K562 (cell line): ENCODE results near the gene DNMT1. TPM values are rescaled to one million over a fixed set of nuclear protein-coding genes. Genes with fewer than 3 reads are reported as not detected.
A peak's percentile ranks its signal among the peaks of the same experiment; 100 is the strongest.

Source experiments
- ATAC-seq: fragments of 200-7000 bp; cut with Tn5 transposase; 3 replicates; pipeline ENCODE4 v1.9.1; 2020; ENCODE audit warnings: moderate library complexity
- BruUV-seq: library from RNA; stranded (reverse); fragments of 400-500 nt; replicated peaks from 2 replicates; lab custom pipeline; 2021; lab: Mats Ljungman, UMichigan
- CTCF ChIA-PET: fragments of 300-600 bp; formaldehyde crosslinking; extraction: SDS; loops from one replicate; lab custom pipeline; 2021; ENCODE audit warnings: low intra/inter-chr PET ratio; lab: Yijun Ruan, JAX
- POLR2A ChIA-PET: fragments of 300-600, 350-650 bp; sonication (Branson Sonifier 250); formaldehyde crosslinking; extraction: SDS; loops from one replicate; lab custom pipeline; 2021; ENCODE audit warnings: antibody characterized with exemption, inconsistent platforms; lab: Yijun Ruan, JAX
- DNase-seq, 4 experiments: peaks; one replicate each; pipeline versions ENCODE4 v3.0.0 to v3.0.0-alpha.2; 2011 to 2018; ENCODE audit warnings: low spot score in 3 of 4, mixed read lengths in 3 of 4; ENCODE audit errors: extremely low read depth in 1 of 4
- FAIRE-seq: peaks from 2 replicates; lab custom pipeline; 2011; peaks lifted over from hg19 to GRCh38; lab: Jason Lieb, UNC
- H2AFZ ChIP-seq: 2 replicates; pipeline ENCODE4 v1.6.0; 2011; ENCODE audit warnings: low read depth, low read length, control low read depth, inconsistent platforms
- H3K27ac ChIP-seq: fragments of 200-600 bp; 3 replicates; pipeline ENCODE4 v1.8.0; 2011; ENCODE audit warnings: low read depth, mild to moderate bottlenecking, control low read depth, inconsistent platforms, low read length, moderate library complexity, mixed read lengths; ENCODE audit errors: extremely low read depth
- H3K27me3 ChIP-seq, 2 experiments: fragments of 300-600 bp in 1 of 2; 2 replicates in 1 of 2; 3 replicates in 1 of 2; pipeline versions ENCODE4 v1.6.0 to v1.8.0; 2011; ENCODE audit warnings: inconsistent platforms in 2 of 2, low read length in 2 of 2, mild to moderate bottlenecking in 1 of 2, mixed read lengths in 1 of 2, moderate library complexity in 1 of 2; ENCODE audit not compliant: control insufficient read depth in 2 of 2, insufficient read depth in 2 of 2
- H3K36me3 ChIP-seq: fragments of 300-600 bp; 3 replicates; pipeline ENCODE4 v1.8.0; 2011; ENCODE audit warnings: mild to moderate bottlenecking, low read length, inconsistent platforms; ENCODE audit not compliant: control insufficient read depth, insufficient read depth
- H3K4me1 ChIP-seq, 2 experiments: fragments of 200-600 bp in 1 of 2; replicated peaks in 1 of 2; 2 replicates in 1 of 2; 3 replicates in 1 of 2; pipeline versions ENCODE4 v1.5.1 to v1.8.0; 2011; ENCODE audit warnings: inconsistent platforms in 2 of 2, low read length in 2 of 2, mild to moderate bottlenecking in 1 of 2, mixed read lengths in 1 of 2, moderate library complexity in 1 of 2; ENCODE audit not compliant: control insufficient read depth in 2 of 2, insufficient read depth in 2 of 2
- H3K4me2 ChIP-seq: 2 replicates; pipeline ENCODE4 v1.6.1; 2011; ENCODE audit warnings: low read length, control low read depth, inconsistent platforms, mixed read lengths; ENCODE audit not compliant: insufficient read depth
- H3K4me3 ChIP-seq: fragments of 200-600 bp; sonication (generic), shearing (Covaris generic); 2 replicates; pipeline ENCODE4 v1.5.1; 2016; ENCODE audit warnings: control low read depth, inconsistent platforms
- H3K79me2 ChIP-seq: fragments of 200-600 bp; 3 replicates; pipeline ENCODE4 v1.8.0; 2011; ENCODE audit warnings: low read length, inconsistent platforms; ENCODE audit not compliant: control insufficient read depth, insufficient read depth
- H3K9ac ChIP-seq, 2 experiments: 2 replicates each; pipeline versions ENCODE4 v1.6.0 to v1.6.1; 2011; ENCODE audit warnings: low read depth in 2 of 2, low read length in 2 of 2, control low read depth in 1 of 2, inconsistent platforms in 1 of 2, mild to moderate bottlenecking in 1 of 2, mixed read lengths in 1 of 2; ENCODE audit not compliant: insufficient read depth in 1 of 2
- H3K9me1 ChIP-seq: one replicate; pipeline ENCODE4 v1.6.0; 2011; ENCODE audit warnings: inconsistent platforms, mild to moderate bottlenecking, low read length, moderate library complexity; ENCODE audit not compliant: control insufficient read depth, insufficient read depth
- H3K9me3 ChIP-seq: replicated peaks from 2 replicates; pipeline ENCODE4 v1.5.1; 2011; ENCODE audit warnings: low read depth, low read length, inconsistent platforms; ENCODE audit not compliant: control insufficient read depth, insufficient read depth
- H4K20me1 ChIP-seq: replicated peaks from 2 replicates; pipeline ENCODE4 v1.6.1; 2011; ENCODE audit warnings: low read length, inconsistent platforms, mixed read lengths; ENCODE audit not compliant: control insufficient read depth, insufficient read depth
- CTCF ChIP-seq, 3 experiments: IDR thresholded peaks in 2 of 3; conservative IDR thresholded peaks in 1 of 3; 2 replicates each; pipeline ENCODE4 v1.5.1; 2011 to 2012; ENCODE audit warnings: low read length in 3 of 3, mild to moderate bottlenecking in 3 of 3, control low read depth in 2 of 3, improper control_type of control experiment in 1 of 3, inconsistent platforms in 1 of 3, low read depth in 1 of 3, mixed read lengths in 1 of 3, moderate library complexity in 1 of 3; ENCODE audit not compliant: insufficient read depth in 2 of 3
- HMBOX1 ChIP-seq: sonication (generic); IDR thresholded peaks from 2 replicates; pipeline ENCODE4 v1.6.1; 2016
- HNRNPUL1 ChIP-seq: fragments of 200-400 bp; formaldehyde crosslinking; IDR thresholded peaks from 2 replicates; pipeline ENCODE4 v1.6.1; 2017; ENCODE audit warnings: low read length
- RAD21 ChIP-seq, 2 experiments: fragments of 250-450 bp in 1 of 2; fragments of 450-650 bp in 1 of 2; sonication (Bioruptor Pico) in 1 of 2; formaldehyde crosslinking in 1 of 2; IDR thresholded peaks in 1 of 2; conservative IDR thresholded peaks in 1 of 2; 2 replicates each; pipeline versions ENCODE4 v1.4.0 to v1.8.0; 2020 to 2022; ENCODE audit warnings: mild to moderate bottlenecking in 2 of 2, moderate library complexity in 1 of 2
- RCOR1 ChIP-seq, 2 experiments: IDR thresholded peaks; 2 replicates each; pipeline ENCODE4 v1.6.1; 2012; ENCODE audit warnings: low read depth in 2 of 2, low read length in 2 of 2, borderline replicate concordance in 1 of 2, improper control_type of control experiment in 1 of 2
- SNAPC5 ChIP-seq: fragments of 250-450 bp; sonication (Bioruptor Pico); IDR thresholded peaks from 2 replicates; pipeline ENCODE4 v1.8.0; 2021; ENCODE audit warnings: moderate library complexity, mild to moderate bottlenecking, inconsistent platforms
- TAF1 ChIP-seq: IDR thresholded peaks from 2 replicates; pipeline ENCODE4 v1.6.1; 2011; ENCODE audit warnings: mild to moderate bottlenecking, low read length, moderate library complexity; ENCODE audit not compliant: insufficient read depth, control insufficient read depth, severe bottlenecking; ENCODE audit errors: extremely low read depth
- USF2 ChIP-seq: sonication (generic); formaldehyde crosslinking; IDR thresholded peaks from 2 replicates; pipeline ENCODE4 v1.5.0; 2020; ENCODE audit warnings: missing genetic modification reagents
- WGBS: fragments of 100-300 bp; shearing (Covaris generic); methylation state at CpG from one replicate; pipeline ENCODE4 v1.1.6; 2016; ENCODE audit warnings: low coverage, mixed read lengths; ENCODE audit not compliant: insufficient coverage; ENCODE audit errors: missing lambda C conversion rate; 5-methylcytosine and 5-hydroxymethylcytosine counted together
- in situ Hi-C: fragments of 300-500 bp; cut with MboI; formaldehyde crosslinking; loops from 4 replicates; pipeline ENCODE4 v1.15.0; 2018; ENCODE audit warnings: inconsistent platforms, mixed read lengths
- intact Hi-C: fragments of 100-400 bp; cut with micrococcal nuclease; formaldehyde crosslinking; loops from 2 replicates; pipeline ENCODE4 v1.14.2; 2022
- polyA plus RNA-seq, 8 experiments: library from polyadenylated mRNA; depleted of rRNA in 4 of 8; stranded (reverse) in 5 of 8; unstranded in 3 of 8; fragments of >200 nt; fragmentation: Nextera tagmentation in 2 of 8; fragmentation: Illumina TruSeq in 1 of 8; extraction: Ambion mirVana in 2 of 8; extraction: Trizol in 1 of 8; gene quantifications; 2 replicates each; pipeline versions ENCODE4 v1.2.1 to v1.2.3, GENCODE V29; 2011 to 2014; ENCODE audit warnings: inconsistent platforms in 1 of 8, missing spikeins in 1 of 8
- total RNA-seq, 7 experiments: library from RNA; depleted of rRNA in 6 of 7; stranded (reverse); fragments of >200 nt in 6 of 7; fragmentation: Illumina TruSeq in 2 of 7; extraction: Trizol in 2 of 7; gene quantifications; 2 replicates each; pipeline versions ENCODE4 v1.2.1 to v1.2.3, GENCODE V29; 2011 to 2021; ENCODE audit warnings: low replicate concordance in 1 of 7

DNMT1 gene
- total and polyA plus RNA-seq, 9 of the 15 experiments (the other 6 are each of a cell fraction or from before 2014, with no cell fraction given) = 80.1 to 271 (median 121) TPM

DNA sequence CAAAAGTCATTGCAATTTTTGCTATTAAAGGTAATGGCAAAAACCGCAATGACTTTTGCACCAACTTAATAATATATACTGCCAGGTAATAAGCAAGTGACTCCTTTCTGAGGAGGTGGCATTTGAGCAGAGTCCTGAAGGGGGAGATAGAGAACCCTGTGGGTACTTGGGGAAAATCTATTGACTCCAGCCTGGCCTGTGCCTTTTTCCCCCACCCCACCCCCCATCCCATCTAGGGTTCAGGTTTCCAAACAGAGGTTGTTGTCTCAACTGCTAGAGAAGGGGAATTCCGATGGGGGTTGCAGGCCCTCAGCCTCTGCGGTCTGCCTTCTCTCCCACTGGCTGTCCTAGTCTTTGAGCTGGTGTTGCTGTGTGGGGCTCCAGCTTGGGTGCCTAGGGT, 24.9 kb upstream of the DNMT1 start (continued):
- TF ChIP-seq HMBOX1 = no peak
- no peak for TF ChIP-seq SNAPC5
- TF ChIP-seq RAD21 (CRISPR knock-in tag; conservative IDR thresholded peaks at IDR 0.05 in 1 of 2, IDR thresholded peaks at IDR 0.05 in 1 of 2) = peak in 1 of 2 experiments; percentile 45; a peak in 2 of 4 replicates
- TF ChIP-seq, all 486 proteins: peak for 3

- in situ Hi-C loops (no loop called here), intact Hi-C loops (no loop called here)
- no peaks in the 10 kb centered on the region for H3K36me3 ChIP-seq
- CTCF ChIA-PET = no interaction called here
- no peak overlapping the region for H3K4me3 ChIP-seq
- no peaks in the 10 kb centered on the region for H3K9me3 ChIP-seq
- POLR2A ChIA-PET = interaction anchor here (0.9 to 1.0 kb wide), 2 partner anchors 8 to 27 kb away, joined by 3 to 4 read pairs; no protein-coding TSS in a partner anchor
- H3K79me2 ChIP-seq = no peaks in the 10 kb centered on the region
- no peaks in the 10 kb centered on the region for H3K27me3 ChIP-seq
- no TSS peak for BruUV-seq
- H3K9ac ChIP-seq = peak overlapping the region in 1 of 2 experiments; percentile 4; a peak in 1 of 4 replicates
- no peak overlapping the region for H3K4me2 ChIP-seq
- no peak overlapping the region for H2AFZ ChIP-seq
- no peaks in the 10 kb centered on the region for H3K9me1 ChIP-seq
- H3K27ac ChIP-seq = no peak overlapping the region
- ATAC-seq (peak; percentile 53), FAIRE-seq (no peak), DNase-seq (no peak)
- WGBS = 42% methylated on average over 8 of the region's 9 CpGs
- TF ChIP-seq HNRNPUL1 (no peak), CTCF (IDR thresholded peaks at IDR 0.05 in 2 of 3, conservative IDR thresholded peaks at IDR 0.05 in 1 of 3; ENCODE audit: insufficient read depth in 2 of 3, low read depth in 1 of 3, low read length in 3 of 3) (peak in 2 of 3 experiments; percentile 11 to 17; a peak in 2 of 6 replicates), RCOR1 (IDR thresholded peaks at IDR 0.05; ENCODE audit: borderline replicate concordance in 1 of 2, low read depth in 2 of 2, low read length in 2 of 2) (no peak), USF2 (CRISPR knock-in tag) (no peak), TAF1 (no peak)
- no peaks in the 10 kb centered on the region for H4K20me1 ChIP-seq
- no peaks in the 10 kb centered on the region; a peak in 1 of 5 replicates for H3K4me1 ChIP-seq
Measured at GRCh38 chr19:10217085-10217484, 22.3 kb upstream of the DNMT1 start.
